SU-DHL-6 (cell line): Measurements from ENCODE around the gene EDDM13.

ENCODE experiments used
- H2AFZ ChIP-seq: fragments of 200-600 bp; sonication (generic); 2 replicates; pipeline ENCODE4 v1.6.1; 2014; ENCODE audit warnings: low read depth, mild to moderate bottlenecking, moderate library complexity, mixed read lengths, antibody characterized with exemption, low read length; ENCODE audit not compliant: severe bottlenecking
- H3F3A ChIP-seq: fragments of 200-600 bp; shearing (Covaris generic); 2 replicates; pipeline ENCODE4 v1.6.0; 2016; ENCODE audit warnings: antibody characterized with exemption, mild to moderate bottlenecking; ENCODE audit not compliant: insufficient read depth
- H3K27ac ChIP-seq: fragments of 200-600 bp; sonication (generic); 2 replicates; pipeline ENCODE4 v1.5.1; 2016; ENCODE audit warnings: low read depth, mild to moderate bottlenecking, low read length, moderate library complexity, mixed read lengths
- H3K27me3 ChIP-seq: fragments of 200-600 bp; sonication (generic), shearing (Covaris generic); 2 replicates; pipeline ENCODE4 v1.6.0; 2014; ENCODE audit warnings: mild to moderate bottlenecking, low read length
- H3K36me3 ChIP-seq: fragments of 200-600 bp; sonication (generic); 2 replicates; pipeline ENCODE4 v1.6.1; 2014; ENCODE audit warnings: mild to moderate bottlenecking, low read length, mixed read lengths
- H3K4me2 ChIP-seq: fragments of 300-600, 200-600 bp; shearing (Covaris generic), sonication (generic); 2 replicates; pipeline ENCODE4 v1.6.0; 2014; ENCODE audit warnings: low read length, low read depth, mild to moderate bottlenecking; ENCODE audit not compliant: poor library complexity, severe bottlenecking
- H3K4me3 ChIP-seq: fragments of 200-600 bp; sonication (generic); 2 replicates; pipeline ENCODE4 v1.5.1; 2014; ENCODE audit warnings: antibody characterized with exemption, low read length, mild to moderate bottlenecking, mixed read lengths; ENCODE audit not compliant: insufficient read depth, poor library complexity, severe bottlenecking
- H3K79me2 ChIP-seq: fragments of 200-600 bp; sonication (generic); 2 replicates; pipeline ENCODE4 v1.6.1; 2014; ENCODE audit warnings: mild to moderate bottlenecking, low read length, moderate library complexity; ENCODE audit not compliant: insufficient read depth
- H3K9ac ChIP-seq: fragments of 200-600 bp; sonication (generic); 2 replicates; pipeline ENCODE4 v1.7.0; 2014; ENCODE audit warnings: mild to moderate bottlenecking, low read length
- H3K9me2 ChIP-seq: fragments of 200-600 bp; sonication (generic); replicated peaks from 2 replicates; pipeline ENCODE4 v1.6.1; 2014; ENCODE audit warnings: low read length; ENCODE audit not compliant: insufficient read depth
- H3K9me3 ChIP-seq: fragments of 200-600 bp; sonication (generic); 2 replicates; pipeline ENCODE4 v1.6.1; 2014; ENCODE audit warnings: low read length, mixed read lengths; ENCODE audit not compliant: insufficient read depth
- H4K20me1 ChIP-seq: fragments of 200-600 bp; sonication (generic); 2 replicates; pipeline ENCODE4 v1.6.1; 2014; ENCODE audit warnings: low read depth, mild to moderate bottlenecking, antibody characterized with exemption, low read length, moderate library complexity, mixed read lengths
- EZH2phosphoT487 ChIP-seq: fragments of 200-600 bp; sonication (generic), shearing (Covaris generic); conservative IDR thresholded peaks from 2 replicates; pipeline ENCODE4 v1.6.1; 2018; ENCODE audit warnings: mild to moderate bottlenecking, antibody characterized with exemption, low read length, moderate library complexity, mixed read lengths
- TF ChIP-seq, protein P1 (sequence below): fragments of 200-600 bp; sonication (generic); IDR thresholded peaks from one replicate; pipeline ENCODE4 v1.5.1; 2017; ENCODE audit warnings: antibody characterized with exemption, mild to moderate bottlenecking, low read length, moderate library complexity; ENCODE audit not compliant: insufficient read depth, poor library complexity, severe bottlenecking

EDDM13 gene

DNA sequence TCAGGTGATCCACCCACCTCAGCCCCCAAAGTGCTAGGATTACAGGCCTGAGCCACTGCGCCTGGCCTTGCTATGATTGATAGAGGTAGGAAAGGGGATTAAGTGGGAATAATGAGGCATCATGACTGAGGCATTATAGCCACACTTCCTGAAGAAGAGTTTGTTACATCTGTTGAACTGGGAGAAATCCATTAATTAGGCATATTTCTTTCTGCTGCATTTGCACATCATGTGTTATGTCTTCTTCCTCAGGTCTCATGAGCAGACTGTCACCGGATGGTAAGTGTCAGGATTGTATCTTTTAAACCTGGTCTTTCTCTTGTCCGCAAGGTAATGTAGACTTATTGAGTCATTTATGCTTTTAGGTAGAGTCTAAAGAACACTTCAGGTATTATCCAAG, 12.2 kb downstream of the EDDM13 start:
- no peak overlapping the region for H3K4me3 ChIP-seq
- no peaks in the 10 kb centered on the region for H3K9me3 ChIP-seq
- H2AFZ ChIP-seq, result no peak overlapping the region
- no peaks in the 10 kb centered on the region for H3F3A ChIP-seq
- TF ChIP-seq, protein P1, sequence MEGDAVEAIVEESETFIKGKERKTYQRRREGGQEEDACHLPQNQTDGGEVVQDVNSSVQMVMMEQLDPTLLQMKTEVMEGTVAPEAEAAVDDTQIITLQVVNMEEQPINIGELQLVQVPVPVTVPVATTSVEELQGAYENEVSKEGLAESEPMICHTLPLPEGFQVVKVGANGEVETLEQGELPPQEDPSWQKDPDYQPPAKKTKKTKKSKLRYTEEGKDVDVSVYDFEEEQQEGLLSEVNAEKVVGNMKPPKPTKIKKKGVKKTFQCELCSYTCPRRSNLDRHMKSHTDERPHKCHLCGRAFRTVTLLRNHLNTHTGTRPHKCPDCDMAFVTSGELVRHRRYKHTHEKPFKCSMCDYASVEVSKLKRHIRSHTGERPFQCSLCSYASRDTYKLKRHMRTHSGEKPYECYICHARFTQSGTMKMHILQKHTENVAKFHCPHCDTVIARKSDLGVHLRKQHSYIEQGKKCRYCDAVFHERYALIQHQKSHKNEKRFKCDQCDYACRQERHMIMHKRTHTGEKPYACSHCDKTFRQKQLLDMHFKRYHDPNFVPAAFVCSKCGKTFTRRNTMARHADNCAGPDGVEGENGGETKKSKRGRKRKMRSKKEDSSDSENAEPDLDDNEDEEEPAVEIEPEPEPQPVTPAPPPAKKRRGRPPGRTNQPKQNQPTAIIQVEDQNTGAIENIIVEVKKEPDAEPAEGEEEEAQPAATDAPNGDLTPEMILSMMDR, result no peak
- no peak for TF ChIP-seq EZH2phosphoT487
- no peak overlapping the region for H3K4me2 ChIP-seq
- no peak overlapping the region for H3K27ac ChIP-seq
- no peaks in the 10 kb centered on the region for H3K9me2 ChIP-seq
- H3K9ac ChIP-seq, result no peak overlapping the region
- no peaks in the 10 kb centered on the region for H3K79me2 ChIP-seq
- H3K27me3 ChIP-seq, result no peaks in the 10 kb centered on the region
- no peaks in the 10 kb centered on the region for H4K20me1 ChIP-seq
- no peaks in the 10 kb centered on the region for H3K36me3 ChIP-seq

DNA sequence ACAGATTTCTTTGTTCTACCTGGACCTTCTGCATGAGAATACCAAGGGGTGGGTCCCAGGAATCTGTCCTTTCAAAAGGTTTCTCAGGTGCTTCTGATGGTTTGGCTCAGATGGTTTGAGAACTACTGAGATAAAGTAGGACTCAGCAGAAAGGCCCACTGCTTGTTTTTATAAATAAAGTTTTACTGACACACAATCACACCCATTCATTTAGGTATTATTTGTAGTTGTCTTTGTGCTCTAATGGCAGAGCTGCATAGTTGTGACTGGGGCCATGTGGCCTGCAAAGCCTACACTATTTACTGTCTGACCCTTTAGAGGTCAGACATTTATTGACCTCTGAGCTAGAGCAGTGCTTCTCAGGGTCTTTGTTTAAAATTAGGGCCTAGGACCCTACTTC, 17.6 kb downstream of the EDDM13 start:
- Histone ChIP-seq H4K20me1 (no peaks in the 10 kb centered on the region), H3K27ac (no peak overlapping the region), H3K4me3 (no peak overlapping the region), H3F3A (no peaks in the 10 kb centered on the region), H3K36me3 (no peaks in the 10 kb centered on the region), H3K79me2 (no peaks in the 10 kb centered on the region), H3K27me3 (no peaks in the 10 kb centered on the region), H3K9me2 (no peaks in the 10 kb centered on the region), H2AFZ (no peak overlapping the region), H3K4me2 (no peak overlapping the region), H3K9ac (no peak overlapping the region), H3K9me3 (no peaks in the 10 kb centered on the region)
- no peak for TF ChIP-seq EZH2phosphoT487
- TF ChIP-seq, protein P1, result no peak

DNA sequence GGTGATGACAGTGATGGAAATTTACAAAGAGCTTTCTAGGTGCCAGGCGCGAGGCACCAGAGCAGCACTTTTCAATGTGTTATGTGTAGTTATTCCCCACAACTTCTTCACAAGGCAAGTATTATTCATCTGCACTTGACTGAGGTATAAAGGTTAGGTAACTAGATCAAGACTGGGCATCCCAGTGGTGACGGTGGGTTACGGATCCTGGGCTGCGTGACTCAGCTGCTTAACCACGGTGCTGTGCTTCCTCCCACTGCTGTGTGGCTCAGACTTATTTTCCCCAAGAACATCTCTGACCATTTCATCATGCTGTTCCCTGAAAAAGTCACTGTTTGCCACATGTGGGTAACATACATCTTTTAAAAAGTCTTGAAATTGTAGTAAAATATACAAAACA, 19.3 kb downstream of the EDDM13 start:
- no peak overlapping the region for H3K4me3 ChIP-seq
- no peaks in the 10 kb centered on the region for H3F3A ChIP-seq
- no peaks in the 10 kb centered on the region for H3K9me3 ChIP-seq
- no peak overlapping the region for H2AFZ ChIP-seq
- H3K36me3 ChIP-seq, result no peaks in the 10 kb centered on the region
- H4K20me1 ChIP-seq, result no peaks in the 10 kb centered on the region
- no peaks in the 10 kb centered on the region for H3K27me3 ChIP-seq
- TF ChIP-seq EZH2phosphoT487, result no peak
- TF ChIP-seq, protein P1, result no peak
- H3K79me2 ChIP-seq, result no peaks in the 10 kb centered on the region
- H3K9me2 ChIP-seq, result no peaks in the 10 kb centered on the region
- no peak overlapping the region for H3K9ac ChIP-seq
- H3K27ac ChIP-seq, result no peak overlapping the region
- H3K4me2 ChIP-seq, result no peak overlapping the region
